Measurements from ENCODE around the gene SSMEM1.

Gene SSMEM1

GRCh38 chr7:130254555-130254954, 46.9 kb downstream of the SSMEM1 start:
- Mint-ChIP-seq H3K27ac (no peak overlapping the region), H3K4me1 (ENCODE audit: low read depth) (no peaks in the 10 kb centered on the region), H3K36me3 (ENCODE audit: low read depth) (peaks cover 7% of the 10 kb centered on the region), H3K9me3 (peaks cover 9% of the 10 kb centered on the region), H3K27me3 (peaks cover 12% of the 10 kb centered on the region), H3K4me3 (no peak overlapping the region)

GRCh38 chr7:130256704-130257103, 49.0 kb downstream of the SSMEM1 start:
- peaks cover 9% of the 10 kb centered on the region for H3K9me3 Mint-ChIP-seq
- H3K4me1 Mint-ChIP-seq (ENCODE audit: low read depth) = no peaks in the 10 kb centered on the region
- H3K36me3 Mint-ChIP-seq (ENCODE audit: low read depth) = peaks cover 7% of the 10 kb centered on the region
- H3K4me3 Mint-ChIP-seq = no peak overlapping the region
- no peak overlapping the region for H3K27ac Mint-ChIP-seq
- peaks cover 12% of the 10 kb centered on the region for H3K27me3 Mint-ChIP-seq

GRCh38 chr7:130258494-130259078, 50.9 kb downstream of the SSMEM1 start:
- peaks cover 5% of the 10 kb centered on the region for H3K36me3 Mint-ChIP-seq (ENCODE audit: low read depth)
- H3K9me3 Mint-ChIP-seq = peaks cover 5% of the 10 kb centered on the region
- H3K4me3 Mint-ChIP-seq = no peak overlapping the region
- H3K27me3 Mint-ChIP-seq = peaks cover 9% of the 10 kb centered on the region
- no peak overlapping the region for H3K27ac Mint-ChIP-seq
- no peaks in the 10 kb centered on the region for H3K4me1 Mint-ChIP-seq (ENCODE audit: low read depth)

- Mint-ChIP-seq H3K4me3 (no peak overlapping the region), H3K36me3 (ENCODE audit: low read depth) (peaks cover 3% of the 10 kb centered on the region), H3K9me3 (no peaks in the 10 kb centered on the region)
Measured at GRCh38 chr7:130262448-130262847, 54.8 kb downstream of the SSMEM1 start.

GRCh38 chr7:130263130-130263529, 55.5 kb downstream of the SSMEM1 start:
- Mint-ChIP-seq H3K27me3 (no peaks in the 10 kb centered on the region), H3K27ac (no peak overlapping the region), H3K36me3 (ENCODE audit: low read depth) (peaks cover 3% of the 10 kb centered on the region), H3K9me3 (no peaks in the 10 kb centered on the region), H3K4me3 (no peak overlapping the region), H3K4me1 (ENCODE audit: low read depth) (no peaks in the 10 kb centered on the region)

More at GRCh38 chr7:130262448-130262847, 54.8 kb downstream of the SSMEM1 start:
- no peak overlapping the region for H3K27ac Mint-ChIP-seq
- no peaks in the 10 kb centered on the region for H3K27me3 Mint-ChIP-seq
- H3K4me1 Mint-ChIP-seq (ENCODE audit: low read depth) = no peaks in the 10 kb centered on the region

All from stimulated activated naive CD8-positive, alpha-beta T cell treated with anti-CD3 and anti-CD28 coated beads, Interleukin-15, Interleukin-2, amounts not matched to agents 100 ng/mL and 50 ng/mL, for 24 hours (primary cell).